Karpas-422 (cell line): Measurements from ENCODE around the gene CAMSAP1. TPM values are rescaled to one million over a fixed set of nuclear protein-coding genes. Genes with fewer than 3 reads are reported as not detected.

Source experiments
- total RNA-seq: library from RNA; depleted of rRNA; stranded (reverse); fragments of >200 nt; shearing (Covaris generic); gene quantifications from 2 replicates; pipeline ENCODE4 v1.2.3, GENCODE V29; 2014; ENCODE audit warnings: low replicate concordance; rRNA removed

Gene CAMSAP1
- total RNA-seq, 1 experiment from 2014 or later = 26.9 TPM

Other genes starting within 250 kb of the CAMSAP1 start
- not detected in 2 replicates for gene LCN9, start 244.2 kb downstream of the CAMSAP1 start, total RNA-seq
- gene SOHLH1, start 208.1 kb downstream of the CAMSAP1 start, total RNA-seq = not detected in 2 replicates
- gene KCNT1, start 205.4 kb downstream of the CAMSAP1 start, total RNA-seq = not detected in 2 replicates
- 32.1 and 56.9 TPM in 2 replicates for gene UBAC1, start 53.8 kb upstream of the CAMSAP1 start, total RNA-seq
- not detected in 2 replicates for gene NACC2, start 187.7 kb upstream of the CAMSAP1 start, total RNA-seq
- gene TMEM250, start 211.3 kb upstream of the CAMSAP1 start, total RNA-seq = 15.1 and 40.9 TPM in 2 replicates